NCI-H510A treated with DMSO at 0.1 percent for 48 hours (cell line): ENCODE results near the gene FAT1.
"Not testable (repeated sequence)": the region's sequence is repeated elsewhere in the genome, so short reads cannot be mapped to it uniquely, and the experiment has no call there.

ENCODE experiments used
- DNase-seq: peaks from one replicate; lab custom pipeline; 2025; lab: John Stamatoyannopoulos, UW

FAT1 gene

DNA sequence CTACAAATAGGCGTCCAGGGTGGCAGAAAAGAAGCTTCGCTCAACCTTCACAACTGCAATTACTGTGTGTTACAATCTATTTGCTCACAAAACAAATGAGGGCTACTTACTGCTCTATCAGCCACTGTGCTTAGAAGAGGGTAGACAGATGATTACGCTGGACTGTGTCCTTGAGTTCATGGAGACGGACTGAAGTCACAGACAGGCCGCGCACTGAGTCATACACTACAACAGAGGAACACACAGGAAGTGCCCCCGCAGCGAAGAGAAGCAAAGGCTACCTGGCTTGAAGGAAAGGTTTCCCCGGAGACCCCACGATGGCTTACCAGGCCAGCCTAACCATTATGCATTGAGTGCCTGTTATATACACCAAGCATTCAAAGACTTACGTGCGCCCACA is 25.6 kb downstream of the FAT1 start:
- DNase-seq = no peak

DNA sequence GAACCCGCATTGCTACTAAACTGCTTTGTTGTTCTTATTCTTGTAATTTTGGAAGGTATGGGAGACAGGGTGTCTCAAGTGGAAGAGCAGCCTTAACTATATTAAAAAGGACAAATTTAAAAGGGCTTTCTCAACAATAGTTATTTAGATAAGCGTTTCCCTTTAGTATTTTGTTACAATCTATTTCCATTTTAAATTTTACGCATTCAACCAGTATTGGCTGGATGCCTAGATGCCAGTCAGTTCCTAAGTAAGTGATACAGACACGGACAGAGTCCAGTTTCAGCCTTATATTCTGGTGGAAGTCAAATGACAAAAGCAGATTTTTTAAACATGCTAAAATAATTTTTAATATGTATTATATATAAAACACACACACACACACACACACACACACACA is 28.3 kb downstream of the FAT1 start:
- no peak for DNase-seq

DNA sequence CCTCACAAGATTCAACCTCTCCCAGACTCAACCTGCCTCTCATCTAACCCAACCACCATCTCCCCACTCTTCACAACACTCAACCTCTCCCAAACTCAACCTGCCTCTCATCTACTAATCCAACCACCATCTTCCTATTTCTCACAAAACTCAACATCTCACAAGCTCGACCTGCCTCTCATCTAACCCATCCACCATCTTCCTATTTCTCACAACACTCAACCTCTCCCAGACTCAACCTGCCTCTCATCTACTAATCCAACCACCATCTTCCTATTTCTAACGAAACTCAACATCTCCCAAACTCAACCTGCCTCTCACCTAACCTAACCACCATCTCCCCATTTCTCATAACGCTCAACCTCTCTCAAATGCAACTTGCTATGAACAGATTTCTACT is 29.8 kb downstream of the FAT1 start:
- no peak for DNase-seq

GRCh38 chr4:186693159-186693815 is 30.4 kb downstream of the FAT1 start:
- no peak for DNase-seq

DNA sequence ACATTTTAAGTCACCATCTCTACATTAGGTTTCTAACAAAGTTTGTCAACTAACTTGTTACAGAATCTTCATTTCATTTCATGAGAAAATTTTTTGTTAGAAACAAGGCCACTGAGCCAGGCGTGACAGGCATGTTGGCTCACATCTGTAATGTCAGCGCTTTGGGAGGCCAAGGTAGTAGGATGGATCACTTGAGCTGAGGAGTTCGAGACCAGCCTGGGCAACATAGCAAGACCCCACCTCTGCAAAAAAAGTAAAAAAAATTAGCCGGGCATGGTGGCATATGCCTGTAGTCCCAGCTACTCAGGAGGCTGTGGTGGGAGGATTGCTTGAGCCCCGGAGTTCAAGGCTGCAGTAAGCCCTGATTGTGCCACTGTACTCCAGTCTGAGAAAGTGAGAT is 32.3 kb downstream of the FAT1 start:
- DNase-seq = no peak

DNA sequence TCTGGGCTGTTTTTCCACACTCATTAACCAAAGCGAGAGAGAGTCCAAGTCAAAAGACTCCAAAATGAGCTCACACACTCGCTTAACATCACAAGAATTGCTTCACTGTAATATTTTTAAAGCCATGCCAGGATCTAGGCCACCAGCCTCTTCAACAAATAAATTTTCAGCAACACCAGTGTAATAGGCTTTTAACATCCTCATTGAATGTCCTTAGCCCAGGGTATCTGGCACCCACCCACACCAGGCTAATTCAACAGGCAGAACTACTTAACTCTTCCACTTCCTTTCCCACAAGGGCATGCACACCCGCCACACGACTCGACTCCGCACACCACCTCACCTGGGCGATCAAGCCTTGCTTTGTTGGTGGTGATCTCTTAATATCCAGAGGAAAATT is 34.2 kb downstream of the FAT1 start:
- peak; percentile 26 for DNase-seq

GRCh38 chr4:186688150-186688943 is 35.3 kb downstream of the FAT1 start:
- peak; percentile 73 for DNase-seq

- DNase-seq = no peak
These were observed 36.4 kb downstream of the FAT1 start for GRCh38 chr4:186687265-186687664.

GRCh38 chr4:186685767-186686183 is 37.9 kb downstream of the FAT1 start:
- no peak for DNase-seq

GRCh38 chr4:186684889-186685309 is 38.8 kb downstream of the FAT1 start:
- no peak for DNase-seq

DNA sequence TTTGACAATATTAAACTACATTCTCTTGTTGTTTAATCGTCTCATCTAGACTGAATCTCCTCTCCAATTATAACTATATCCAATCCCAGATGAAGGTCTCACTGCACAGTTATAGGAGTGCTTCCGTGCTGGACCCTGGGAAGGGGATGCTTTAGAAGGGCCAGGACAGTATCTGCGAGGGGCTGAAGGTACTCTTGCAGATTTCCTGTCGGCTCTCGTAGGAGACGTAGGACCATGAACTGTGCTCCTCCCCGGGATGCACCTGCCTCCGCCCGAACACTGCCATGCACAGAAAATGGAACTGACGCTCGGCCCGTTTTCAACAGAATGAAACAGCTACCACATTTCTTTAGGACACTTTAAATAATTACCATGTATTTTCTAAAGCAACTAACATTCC is 39.4 kb downstream of the FAT1 start:
- no peak for DNase-seq

DNA sequence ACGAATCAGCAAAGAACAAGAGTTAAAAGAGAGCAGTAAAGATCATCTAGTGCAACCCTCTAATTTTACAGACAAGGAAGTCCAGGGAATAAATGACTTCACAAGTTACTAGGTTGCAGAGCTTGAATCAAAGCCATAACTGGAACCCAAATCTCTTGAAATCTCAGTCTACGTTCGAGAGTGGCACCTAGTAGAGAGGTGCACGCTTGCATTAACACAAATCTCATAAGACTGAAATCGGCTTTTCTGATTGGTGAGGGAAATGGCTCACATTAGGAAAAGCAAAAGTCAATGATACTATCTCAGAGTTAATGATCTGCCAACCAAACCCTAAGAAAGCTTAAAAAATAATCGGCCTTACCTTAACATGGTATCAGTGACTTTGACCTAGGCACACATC is 43.0 kb downstream of the FAT1 start:
- no peak for DNase-seq

DNA sequence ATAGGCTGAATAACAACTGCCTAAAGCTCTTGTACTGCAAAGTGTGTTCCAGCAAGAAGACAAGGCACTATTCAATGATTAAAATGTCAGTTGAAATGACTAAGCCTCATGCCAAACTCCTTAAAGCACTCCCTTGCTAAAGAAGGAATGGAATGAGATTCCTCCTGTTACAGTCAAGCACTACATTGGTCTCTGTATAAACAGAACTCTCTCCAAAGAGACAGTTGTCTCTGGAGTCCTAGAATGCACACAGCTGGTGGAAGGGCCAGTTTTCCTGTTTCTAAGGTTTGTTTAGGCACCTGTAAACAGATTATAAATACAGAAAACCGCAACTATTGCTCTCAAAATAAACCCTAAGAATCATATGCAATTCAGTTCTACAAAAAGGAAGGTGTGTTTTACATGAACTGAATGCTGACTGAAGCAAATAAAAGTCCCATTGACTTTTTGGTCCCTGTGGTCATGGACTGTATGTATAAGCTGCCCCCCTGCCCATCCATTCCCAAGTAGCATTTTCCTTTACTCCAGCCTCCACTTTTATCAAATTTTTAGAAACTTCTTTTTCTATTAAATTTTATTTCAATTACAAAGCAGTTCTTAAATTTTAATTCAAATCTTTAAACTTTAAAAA is 47.0 kb downstream of the FAT1 start:
- no peak for DNase-seq

GRCh38 chr4:186669735-186670134 is 53.9 kb downstream of the FAT1 start:
- DNase-seq = no peak

DNA sequence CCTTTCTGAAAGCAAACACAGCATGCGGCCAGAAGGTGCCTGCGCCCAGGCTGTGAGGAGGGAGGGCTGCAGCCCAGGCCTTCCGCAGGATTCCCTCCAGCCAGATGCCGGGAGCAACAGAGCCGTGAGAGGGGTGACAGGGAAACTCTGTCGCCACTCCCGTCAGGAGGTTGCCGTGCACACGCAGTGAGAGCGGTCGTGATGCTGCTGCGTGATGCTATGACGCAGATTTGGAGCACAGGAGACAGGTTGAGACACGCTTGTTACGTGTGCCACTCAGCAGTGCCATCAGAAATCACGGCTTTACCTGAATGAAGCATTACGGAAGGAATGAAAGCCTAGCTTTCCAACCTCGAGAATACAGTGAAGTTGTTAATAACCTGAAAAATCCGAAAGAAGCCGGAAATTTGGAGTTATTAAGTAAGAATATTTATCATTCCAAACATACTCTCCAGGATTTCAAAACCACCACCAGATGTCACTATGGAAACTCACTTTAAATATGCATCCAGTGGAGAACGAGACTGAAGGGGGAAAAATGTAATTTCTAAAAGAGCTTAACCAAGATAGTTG is 54.4 kb downstream of the FAT1 start:
- no peak for DNase-seq

DNA sequence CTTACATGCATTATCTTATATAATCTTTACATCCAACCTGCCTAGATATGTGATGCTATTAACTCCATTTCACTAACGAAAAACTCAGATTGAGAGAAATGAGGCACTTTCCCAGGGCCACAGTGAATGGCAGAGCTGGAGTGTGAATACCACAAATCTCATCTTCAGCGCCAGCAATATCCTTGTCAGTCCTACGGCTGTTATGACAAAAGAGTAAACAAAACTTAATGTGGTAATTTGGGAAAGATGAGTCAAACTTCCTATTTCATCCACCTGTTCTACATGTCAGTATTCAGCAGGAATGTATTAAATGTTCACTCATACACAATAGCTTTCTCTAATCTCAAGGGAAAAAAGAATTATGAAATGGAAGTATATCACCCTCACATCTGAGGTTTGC is 56.9 kb downstream of the FAT1 start:
- no peak for DNase-seq

DNA sequence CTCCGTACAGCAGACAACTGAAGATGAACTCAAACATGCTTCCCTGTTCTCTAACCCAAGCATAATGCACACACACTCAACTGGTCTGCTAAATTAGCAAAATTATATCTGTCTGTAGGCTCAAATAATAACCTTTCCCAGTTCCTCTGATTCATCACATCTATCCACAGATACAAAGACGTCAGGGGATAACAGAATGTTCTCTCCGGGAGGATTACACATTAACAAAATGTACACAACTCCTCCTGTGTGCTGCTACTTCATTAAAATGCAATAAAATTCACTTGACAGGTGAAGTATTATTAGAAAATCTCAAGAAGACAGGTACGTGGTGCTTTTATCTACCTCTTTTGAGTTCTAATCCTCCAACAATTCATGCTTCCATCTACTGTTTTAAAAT is 57.4 kb downstream of the FAT1 start:
- no peak for DNase-seq

DNA sequence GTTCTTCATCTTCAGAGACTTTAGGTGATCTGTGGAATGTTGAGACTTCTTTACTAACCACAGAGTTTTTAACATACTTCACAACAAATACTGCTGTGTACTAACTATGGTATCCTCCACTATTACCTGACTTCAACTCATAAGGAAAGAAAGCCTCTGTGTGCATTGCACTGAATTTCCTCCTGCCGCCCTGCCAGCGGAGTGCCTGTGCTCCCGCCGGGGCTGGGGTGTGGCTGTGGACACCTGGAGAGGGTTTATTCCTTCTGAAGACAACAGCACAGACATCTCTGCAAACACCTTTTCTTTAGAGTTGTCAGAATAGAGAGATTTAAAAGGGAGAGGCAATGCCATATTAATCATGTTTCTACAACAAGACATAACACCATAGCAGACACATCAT is 63.3 kb downstream of the FAT1 start:
- DNase-seq = no peak

- no peak for DNase-seq
These were observed 63.7 kb downstream of the FAT1 start for GRCh38 chr4:186659935-186660334.

DNA sequence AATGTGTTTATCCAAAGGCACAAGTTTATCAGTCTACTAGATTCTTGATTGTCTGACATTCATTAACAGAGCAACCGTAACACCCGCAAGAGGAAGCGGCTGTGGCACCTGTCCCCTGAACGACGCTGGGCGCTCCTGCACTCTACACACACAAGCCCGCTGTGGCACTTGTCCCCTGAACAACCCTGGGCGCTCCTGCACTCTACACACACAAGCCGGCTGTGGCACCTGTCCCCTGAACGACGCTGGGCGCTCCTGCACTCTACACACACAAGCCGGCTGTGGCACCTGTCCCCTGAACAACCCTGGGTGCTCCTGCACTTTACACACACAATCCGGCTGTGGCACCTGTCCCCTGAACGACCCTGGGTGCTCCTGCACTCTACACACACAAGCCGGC is 64.2 kb downstream of the FAT1 start:
- DNase-seq = not testable (repeated sequence)

GRCh38 chr4:186658657-186659056 is 65.0 kb downstream of the FAT1 start:
- DNase-seq = no peak

- DNase-seq = no peak
These were observed 65.9 kb downstream of the FAT1 start for GRCh38 chr4:186657764-186658163.

- DNase-seq = no peak
These were observed 69.7 kb downstream of the FAT1 start for GRCh38 chr4:186653969-186654368.
